Cardiac fibroblast (primary cell): ENCODE data around the gene PTP4A2.

Experiments used
- DNase-seq, 2 donors: peaks; one replicate each; pipeline versions ENCODE4 v3.0.0 to v3.0.0-alpha.2; 2010; ENCODE audit warnings: low read depth in 2 of 2
- H3K4me3 ChIP-seq, 2 donors: replicated peaks in 1 of 2; 1 replicate in 1 of 2; 2 replicates in 1 of 2; pipeline ENCODE4 v1.5.1; 2011; ENCODE audit warnings: low read depth in 2 of 2, low read length in 2 of 2, mild to moderate bottlenecking in 2 of 2, moderate library complexity in 1 of 2
- CTCF ChIP-seq: IDR thresholded peaks from one replicate; pipeline ENCODE4 v1.5.1; 2011; ENCODE audit warnings: low read depth, mild to moderate bottlenecking, low read length, inconsistent platforms

Gene PTP4A2

GRCh38 chr1:31959521-31960340, 21.6 kb upstream of the PTP4A2 start:
- no peak overlapping the region for H3K4me3 ChIP-seq
- DNase-seq, result no peak
- no peak for TF ChIP-seq CTCF

GRCh38 chr1:31957701-31958674, 19.8 kb upstream of the PTP4A2 start:
- no peak for TF ChIP-seq CTCF
- no peak overlapping the region for H3K4me3 ChIP-seq
- no peak for DNase-seq

- peak; percentile 59 for TF ChIP-seq CTCF
- peak; percentile 99 to 100 for DNase-seq
- no peak overlapping the region for H3K4me3 ChIP-seq
Measured at GRCh38 chr1:31955917-31956736, 18.0 kb upstream of the PTP4A2 start.

GRCh38 chr1:31954607-31955283, 16.6 kb upstream of the PTP4A2 start:
- peak; percentile 98 to 99 for DNase-seq
- TF ChIP-seq CTCF, result no peak
- no peak overlapping the region for H3K4me3 ChIP-seq

GRCh38 chr1:31952825-31953220, 14.7 kb upstream of the PTP4A2 start:
- no peak for TF ChIP-seq CTCF
- no peak overlapping the region for H3K4me3 ChIP-seq
- no peak for DNase-seq

GRCh38 chr1:31951276-31951675, 13.1 kb upstream of the PTP4A2 start:
- no peak overlapping the region for H3K4me3 ChIP-seq
- TF ChIP-seq CTCF, result no peak
- no peak for DNase-seq
